ENCODE data around the gene DHRSX.

The DHRSX gene

DNA sequence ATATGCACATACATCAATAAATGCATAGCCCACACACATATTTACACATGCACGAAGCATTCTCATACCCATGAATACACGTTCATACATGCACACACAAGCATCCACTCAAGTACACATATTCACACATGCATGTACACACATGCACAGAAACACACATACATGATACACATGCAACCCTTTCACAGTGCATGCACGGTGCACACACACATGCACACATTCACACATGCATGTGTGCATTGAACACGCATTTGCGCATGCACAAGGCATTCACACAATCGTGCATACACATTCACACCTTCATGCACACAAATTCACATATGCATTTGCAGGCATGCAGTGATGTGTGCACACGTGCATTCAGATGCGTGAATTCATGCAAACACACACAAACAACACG lies 324.5 kb downstream of the DHRSX start:
- no peak for ATAC-seq
- no peak for TF ChIP-seq ZNF8 (CRISPR knock-in tag; IDR thresholded peaks at IDR 0.05)
- no peak for TF ChIP-seq ZNF70 (CRISPR knock-in tag; IDR thresholded peaks at IDR 0.05)
- TF ChIP-seq PPARA (CRISPR knock-in tag; IDR thresholded peaks at IDR 0.05; ENCODE audit: borderline replicate concordance) = no peak
- TF ChIP-seq, protein P1, sequence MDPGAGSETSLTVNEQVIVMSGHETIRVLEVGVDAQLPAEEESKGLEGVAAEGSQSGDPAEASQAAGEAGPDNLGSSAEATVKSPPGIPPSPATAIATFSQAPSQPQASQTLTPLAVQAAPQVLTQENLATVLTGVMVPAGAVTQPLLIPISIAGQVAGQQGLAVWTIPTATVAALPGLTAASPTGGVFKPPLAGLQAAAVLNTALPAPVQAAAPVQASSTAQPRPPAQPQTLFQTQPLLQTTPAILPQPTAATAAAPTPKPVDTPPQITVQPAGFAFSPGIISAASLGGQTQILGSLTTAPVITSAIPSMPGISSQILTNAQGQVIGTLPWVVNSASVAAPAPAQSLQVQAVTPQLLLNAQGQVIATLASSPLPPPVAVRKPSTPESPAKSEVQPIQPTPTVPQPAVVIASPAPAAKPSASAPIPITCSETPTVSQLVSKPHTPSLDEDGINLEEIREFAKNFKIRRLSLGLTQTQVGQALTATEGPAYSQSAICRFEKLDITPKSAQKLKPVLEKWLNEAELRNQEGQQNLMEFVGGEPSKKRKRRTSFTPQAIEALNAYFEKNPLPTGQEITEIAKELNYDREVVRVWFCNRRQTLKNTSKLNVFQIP (CRISPR knock-in tag; IDR thresholded peaks at IDR 0.05; ENCODE audit: borderline replicate concordance, low read depth) = no peak
- TF ChIP-seq, protein P2, sequence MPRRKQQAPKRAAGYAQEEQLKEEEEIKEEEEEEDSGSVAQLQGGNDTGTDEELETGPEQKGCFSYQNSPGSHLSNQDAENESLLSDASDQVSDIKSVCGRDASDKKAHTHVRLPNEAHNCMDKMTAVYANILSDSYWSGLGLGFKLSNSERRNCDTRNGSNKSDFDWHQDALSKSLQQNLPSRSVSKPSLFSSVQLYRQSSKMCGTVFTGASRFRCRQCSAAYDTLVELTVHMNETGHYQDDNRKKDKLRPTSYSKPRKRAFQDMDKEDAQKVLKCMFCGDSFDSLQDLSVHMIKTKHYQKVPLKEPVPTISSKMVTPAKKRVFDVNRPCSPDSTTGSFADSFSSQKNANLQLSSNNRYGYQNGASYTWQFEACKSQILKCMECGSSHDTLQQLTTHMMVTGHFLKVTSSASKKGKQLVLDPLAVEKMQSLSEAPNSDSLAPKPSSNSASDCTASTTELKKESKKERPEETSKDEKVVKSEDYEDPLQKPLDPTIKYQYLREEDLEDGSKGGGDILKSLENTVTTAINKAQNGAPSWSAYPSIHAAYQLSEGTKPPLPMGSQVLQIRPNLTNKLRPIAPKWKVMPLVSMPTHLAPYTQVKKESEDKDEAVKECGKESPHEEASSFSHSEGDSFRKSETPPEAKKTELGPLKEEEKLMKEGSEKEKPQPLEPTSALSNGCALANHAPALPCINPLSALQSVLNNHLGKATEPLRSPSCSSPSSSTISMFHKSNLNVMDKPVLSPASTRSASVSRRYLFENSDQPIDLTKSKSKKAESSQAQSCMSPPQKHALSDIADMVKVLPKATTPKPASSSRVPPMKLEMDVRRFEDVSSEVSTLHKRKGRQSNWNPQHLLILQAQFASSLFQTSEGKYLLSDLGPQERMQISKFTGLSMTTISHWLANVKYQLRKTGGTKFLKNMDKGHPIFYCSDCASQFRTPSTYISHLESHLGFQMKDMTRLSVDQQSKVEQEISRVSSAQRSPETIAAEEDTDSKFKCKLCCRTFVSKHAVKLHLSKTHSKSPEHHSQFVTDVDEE (CRISPR knock-in tag; IDR thresholded peaks at IDR 0.05) = no peak
- TF ChIP-seq TOX (CRISPR knock-in tag; IDR thresholded peaks at IDR 0.05; ENCODE audit: borderline replicate concordance) = no peak
- no peak for TF ChIP-seq GLIS3 (CRISPR knock-in tag; IDR thresholded peaks at IDR 0.05)
- no peak for TF ChIP-seq ZC3H10 (CRISPR knock-in tag; IDR thresholded peaks at IDR 0.05)
- no peak for TF ChIP-seq RARB (CRISPR knock-in tag; IDR thresholded peaks at IDR 0.05)
- TF ChIP-seq, protein P3, sequence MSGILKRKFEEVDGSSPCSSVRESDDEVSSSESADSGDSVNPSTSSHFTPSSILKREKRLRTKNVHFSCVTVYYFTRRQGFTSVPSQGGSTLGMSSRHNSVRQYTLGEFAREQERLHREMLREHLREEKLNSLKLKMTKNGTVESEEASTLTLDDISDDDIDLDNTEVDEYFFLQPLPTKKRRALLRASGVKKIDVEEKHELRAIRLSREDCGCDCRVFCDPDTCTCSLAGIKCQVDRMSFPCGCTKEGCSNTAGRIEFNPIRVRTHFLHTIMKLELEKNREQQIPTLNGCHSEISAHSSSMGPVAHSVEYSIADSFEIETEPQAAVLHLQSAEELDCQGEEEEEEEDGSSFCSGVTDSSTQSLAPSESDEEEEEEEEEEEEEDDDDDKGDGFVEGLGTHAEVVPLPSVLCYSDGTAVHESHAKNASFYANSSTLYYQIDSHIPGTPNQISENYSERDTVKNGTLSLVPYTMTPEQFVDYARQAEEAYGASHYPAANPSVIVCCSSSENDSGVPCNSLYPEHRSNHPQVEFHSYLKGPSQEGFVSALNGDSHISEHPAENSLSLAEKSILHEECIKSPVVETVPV (CRISPR knock-in tag; IDR thresholded peaks at IDR 0.05) = no peak

DNA sequence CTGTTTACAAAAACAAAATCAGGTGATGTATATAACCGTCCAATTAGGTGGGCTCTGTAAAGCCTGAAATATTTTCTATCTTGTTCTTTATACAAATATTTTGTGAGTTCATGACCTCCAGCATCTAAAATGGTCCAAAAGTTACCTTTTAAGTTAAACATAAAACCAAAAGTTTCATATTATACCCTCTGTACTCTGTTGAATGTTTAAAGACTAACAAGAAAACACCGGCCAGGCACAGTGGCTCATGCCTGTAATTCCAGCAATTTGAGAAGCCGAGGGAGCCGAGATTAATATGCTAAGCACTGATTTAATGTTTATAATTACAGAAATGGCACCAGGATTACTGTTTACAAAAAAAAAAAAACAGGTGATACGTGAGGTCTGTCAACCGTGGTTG lies 328.4 kb downstream of the DHRSX start:
- no peak for TF ChIP-seq ZC3H10 (CRISPR knock-in tag; IDR thresholded peaks at IDR 0.05)
- TF ChIP-seq, protein P4, sequence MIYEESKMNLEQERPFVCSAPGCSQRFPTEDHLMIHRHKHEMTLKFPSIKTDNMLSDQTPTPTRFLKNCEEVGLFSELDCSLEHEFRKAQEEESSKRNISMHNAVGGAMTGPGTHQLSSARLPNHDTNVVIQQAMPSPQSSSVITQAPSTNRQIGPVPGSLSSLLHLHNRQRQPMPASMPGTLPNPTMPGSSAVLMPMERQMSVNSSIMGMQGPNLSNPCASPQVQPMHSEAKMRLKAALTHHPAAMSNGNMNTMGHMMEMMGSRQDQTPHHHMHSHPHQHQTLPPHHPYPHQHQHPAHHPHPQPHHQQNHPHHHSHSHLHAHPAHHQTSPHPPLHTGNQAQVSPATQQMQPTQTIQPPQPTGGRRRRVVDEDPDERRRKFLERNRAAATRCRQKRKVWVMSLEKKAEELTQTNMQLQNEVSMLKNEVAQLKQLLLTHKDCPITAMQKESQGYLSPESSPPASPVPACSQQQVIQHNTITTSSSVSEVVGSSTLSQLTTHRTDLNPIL (CRISPR knock-in tag; IDR thresholded peaks at IDR 0.05; ENCODE audit: low read depth) = no peak
- no peak for TF ChIP-seq ISL1 (CRISPR knock-in tag; IDR thresholded peaks at IDR 0.05)
- TF ChIP-seq TOX (CRISPR knock-in tag; IDR thresholded peaks at IDR 0.05; ENCODE audit: borderline replicate concordance) = no peak
- TF ChIP-seq BACH2 (CRISPR knock-in tag; IDR thresholded peaks at IDR 0.05; ENCODE audit: borderline replicate concordance) = no peak
- TF ChIP-seq OSR1 (CRISPR knock-in tag; IDR thresholded peaks at IDR 0.05) = no peak
- TF ChIP-seq ZNF8 (CRISPR knock-in tag; IDR thresholded peaks at IDR 0.05) = no peak
- TF ChIP-seq GLIS3 (CRISPR knock-in tag; IDR thresholded peaks at IDR 0.05) = no peak
- no peak for TF ChIP-seq CSDC2 (CRISPR knock-in tag; IDR thresholded peaks at IDR 0.05)
- TF ChIP-seq ZNF70 (CRISPR knock-in tag; IDR thresholded peaks at IDR 0.05) = no peak
- no peak for TF ChIP-seq PPARA (CRISPR knock-in tag; IDR thresholded peaks at IDR 0.05; ENCODE audit: borderline replicate concordance)
- no peak for TF ChIP-seq ZFP3 (CRISPR knock-in tag; IDR thresholded peaks at IDR 0.05)
- TF ChIP-seq ZNF565 (CRISPR knock-in tag; conservative IDR thresholded peaks at IDR 0.05; ENCODE audit: low read depth) = no peak
- TF ChIP-seq RARB (CRISPR knock-in tag; IDR thresholded peaks at IDR 0.05) = no peak
- TF ChIP-seq ESRRG (CRISPR knock-in tag; IDR thresholded peaks at IDR 0.05) = no peak
- TF ChIP-seq, protein P5, sequence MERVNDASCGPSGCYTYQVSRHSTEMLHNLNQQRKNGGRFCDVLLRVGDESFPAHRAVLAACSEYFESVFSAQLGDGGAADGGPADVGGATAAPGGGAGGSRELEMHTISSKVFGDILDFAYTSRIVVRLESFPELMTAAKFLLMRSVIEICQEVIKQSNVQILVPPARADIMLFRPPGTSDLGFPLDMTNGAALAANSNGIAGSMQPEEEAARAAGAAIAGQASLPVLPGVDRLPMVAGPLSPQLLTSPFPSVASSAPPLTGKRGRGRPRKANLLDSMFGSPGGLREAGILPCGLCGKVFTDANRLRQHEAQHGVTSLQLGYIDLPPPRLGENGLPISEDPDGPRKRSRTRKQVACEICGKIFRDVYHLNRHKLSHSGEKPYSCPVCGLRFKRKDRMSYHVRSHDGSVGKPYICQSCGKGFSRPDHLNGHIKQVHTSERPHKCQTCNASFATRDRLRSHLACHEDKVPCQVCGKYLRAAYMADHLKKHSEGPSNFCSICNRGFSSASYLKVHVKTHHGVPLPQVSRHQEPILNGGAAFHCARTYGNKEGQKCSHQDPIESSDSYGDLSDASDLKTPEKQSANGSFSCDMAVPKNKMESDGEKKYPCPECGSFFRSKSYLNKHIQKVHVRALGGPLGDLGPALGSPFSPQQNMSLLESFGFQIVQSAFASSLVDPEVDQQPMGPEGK (CRISPR knock-in tag; IDR thresholded peaks at IDR 0.05; ENCODE audit: borderline replicate concordance) = no peak
- TF ChIP-seq, protein P2 (CRISPR knock-in tag; IDR thresholded peaks at IDR 0.05) = no peak
- TF ChIP-seq ZFP30 (CRISPR knock-in tag; IDR thresholded peaks at IDR 0.05) = no peak
- TF ChIP-seq, protein P1 (CRISPR knock-in tag; IDR thresholded peaks at IDR 0.05; ENCODE audit: borderline replicate concordance, low read depth) = no peak
- TF ChIP-seq TCF4 (CRISPR knock-in tag; IDR thresholded peaks at IDR 0.05; ENCODE audit: borderline replicate concordance) = no peak
- no peak for ATAC-seq

Data from SK-N-SH treated with all-trans-retinoic acid at 6 μM for 48 hours (cell line).